T-cell (primary cell): ENCODE data around the gene ALDH16A1. TPM values are rescaled to one million over a fixed set of nuclear protein-coding genes. Genes with fewer than 3 reads are reported as not detected.

Experiments
- ATAC-seq, 4 experiments: fragments of 200-7000 bp in 3 of 4; fragments of 150-1000 bp in 1 of 4; cut with Tn5 transposase; replicated peaks in 1 of 4; 1 replicate in 3 of 4; 2 replicates in 1 of 4; pipeline ENCODE4 v1.10.0; 2021; ENCODE audit warnings: moderate library complexity in 3 of 4, mild to moderate bottlenecking in 2 of 4, moderate number of reproducible peaks in 1 of 4
- CTCF ChIA-PET, 2 donors: fragments of 300-600 bp; sonication (Branson Sonifier 250); formaldehyde crosslinking; loops; one replicate each; lab custom pipeline; 2022; ENCODE audit warnings: antibody characterized with exemption in 2 of 2; lab: Charles Lee
- POLR2A ChIA-PET, 2 donors: fragments of 300-600 bp; sonication (Branson Sonifier 250); formaldehyde crosslinking; loops; one replicate each; lab custom pipeline; 2022; ENCODE audit warnings: antibody characterized with exemption in 2 of 2; lab: Charles Lee
- DNase-seq, 35 experiments: peaks; one replicate each; pipeline versions ENCODE4 v3.0.0 to v3.0.0-alpha.2; 2013 to 2023
- H3K27ac ChIP-seq: one replicate; pipeline ENCODE4 v1.5.1; 2013; ENCODE audit warnings: low read length
- H3K27me3 ChIP-seq, 2 experiments: replicated peaks in 1 of 2; 1 replicate in 1 of 2; 2 replicates in 1 of 2; pipeline versions ENCODE4 v1.6.1 to v1.7.0; 2013; ENCODE audit warnings: low read length in 1 of 2, mixed read lengths in 1 of 2; ENCODE audit not compliant: control insufficient read depth in 2 of 2, insufficient read depth in 2 of 2; ENCODE audit errors: extremely low read depth in 1 of 2
- H3K36me3 ChIP-seq, 2 donors: 1 replicate in 1 of 2; 2 replicates in 1 of 2; pipeline versions ENCODE4 v1.6.1 to v1.7.0; 2013; ENCODE audit warnings: low read length in 1 of 2; ENCODE audit not compliant: control insufficient read depth in 2 of 2, insufficient read depth in 1 of 2; ENCODE audit errors: extremely low read depth in 1 of 2
- H3K4me1 ChIP-seq, 2 experiments: 1 replicate in 1 of 2; 2 replicates in 1 of 2; pipeline versions ENCODE4 v1.6.1 to v1.7.0; 2013; ENCODE audit warnings: low read length in 2 of 2, mixed read lengths in 1 of 2; ENCODE audit not compliant: insufficient read depth in 2 of 2, control insufficient read depth in 1 of 2; ENCODE audit errors: extremely low read depth in 1 of 2
- H3K4me3 ChIP-seq, 2 donors: 1 replicate in 1 of 2; 2 replicates in 1 of 2; pipeline versions ENCODE4 v1.5.1 to v1.7.0; 2013; ENCODE audit warnings: mild to moderate bottlenecking in 2 of 2, low read length in 1 of 2, moderate library complexity in 1 of 2; ENCODE audit not compliant: control insufficient read depth in 1 of 2; ENCODE audit errors: extremely low read depth in 1 of 2
- H3K9me3 ChIP-seq: 2 replicates; pipeline ENCODE4 v1.7.0; 2013
- H3K27ac Mint-ChIP-seq, 2 donors: one replicate each; pipeline ENCODE4 v1.8.0; 2020 to 2021; ENCODE audit warnings: mild to moderate bottlenecking in 2 of 2, mixed read lengths in 2 of 2
- H3K27me3 Mint-ChIP-seq, 2 donors: one replicate each; pipeline ENCODE4 v1.8.0; 2021 to 2022; ENCODE audit warnings: mixed read lengths in 2 of 2
- H3K36me3 Mint-ChIP-seq: one replicate; pipeline ENCODE4 v1.8.0; 2021; ENCODE audit warnings: mixed read lengths
- H3K4me1 Mint-ChIP-seq, 3 donors: one replicate each; pipeline ENCODE4 v1.8.0; 2020 to 2022; ENCODE audit warnings: mixed read lengths in 3 of 3, mild to moderate bottlenecking in 1 of 3
- H3K4me3 Mint-ChIP-seq, 3 donors: one replicate each; pipeline ENCODE4 v1.8.0; 2020 to 2022; ENCODE audit warnings: mild to moderate bottlenecking in 3 of 3, mixed read lengths in 3 of 3, moderate library complexity in 3 of 3
- H3K9me3 Mint-ChIP-seq, 3 donors: one replicate each; pipeline ENCODE4 v1.8.0; 2020 to 2022; ENCODE audit warnings: mixed read lengths in 3 of 3
- WGBS: methylation state at CpG from one replicate; pipeline ENCODE4 v1.1.5; 2013; ENCODE audit warnings: missing lambda C conversion rate; ENCODE audit not compliant: insufficient coverage; 5-methylcytosine and 5-hydroxymethylcytosine counted together
- total RNA-seq, 35 experiments: library from RNA in 6 of 35; stranded (reverse) in 6 of 35; fragments of 120-200 nt in 1 of 35; gene quantifications; one replicate each; pipeline versions ENCODE4 v1.2.1 to v1.2.4 and lab custom pipeline; 2013 to 2026

The ALDH16A1 gene
- total RNA-seq, 5 donors from 2014 or later (not counting 1 experiment from before 2014, with no cell fraction given), result 32.8 to 57.2 (median 46.3) TPM

GRCh38 chr19:49473868-49474541 is 21.0 kb downstream of the ALDH16A1 start, which contains the start of gene FLT3LG:
FLT3LG (plus strand) TSS chr19:49474215; CDS start chr19:49474640, 425 bp downstream.
- Histone ChIP-seq H3K4me1 (peaks cover 36 to 83% of the 10 kb centered on the region in 2 experiments), H3K4me3 (peak within 1 kb of the TSS; percentile 90 to 94), H3K27ac (peak within 1 kb of the TSS; percentile 93), H3K36me3 (peaks cover 0 to 27% of the 10 kb centered on the region in 2 donors), H3K9me3 (no peaks in the 10 kb centered on the region), H3K27me3 (no peaks in the 10 kb centered on the region)
- H3K4me1 Mint-ChIP-seq, result peaks cover 54 to 67% (median 59%) of the 10 kb centered on the region in 3 donors
- peak within 1 kb of the TSS; percentile 93 to 97 for H3K27ac Mint-ChIP-seq
- H3K36me3 Mint-ChIP-seq, result peaks cover 11% of the 10 kb centered on the region
- DNase-seq (peak; percentile 83 to 96 (median 89)), ATAC-seq (peak; percentile 67 to 76 (median 69))
- ChIA-PET CTCF (interaction anchor here (0.6 to 1.9 kb wide), 12 partner anchors 9 to 97 kb away, joined by 3 to 12 read pairs (median 4); partner anchors contain the start of genes ALDH16A1 (in 1 of the 2), PIH1D1 (in 1 of the 2) and RPS11 (in 1 of the 2)), POLR2A (interaction anchor here (0.5 to 0.7 kb wide), 3 partner anchors 9 to 248 kb away, joined by 3 to 7 read pairs (median 5); no protein-coding TSS in a partner anchor)
- H3K27me3 Mint-ChIP-seq, result no peaks in the 10 kb centered on the region
- H3K4me3 Mint-ChIP-seq, result peak within 1 kb of the TSS; percentile 89 to 96 (median 94)
- no peaks in the 10 kb centered on the region for H3K9me3 Mint-ChIP-seq
- WGBS, result 0% methylated on average over 23 of the region's 33 CpGs

GRCh38 chr19:49474542-49474924 is 21.5 kb downstream of the ALDH16A1 start:
- Mint-ChIP-seq H3K36me3 (peaks cover 12% of the 10 kb centered on the region), H3K4me3 (peak overlapping the region; percentile 89 to 96 (median 94)), H3K27ac (peak overlapping the region; percentile 93 to 97), H3K4me1 (peaks cover 50 to 64% (median 59%) of the 10 kb centered on the region in 3 donors), H3K9me3 (no peaks in the 10 kb centered on the region), H3K27me3 (no peaks in the 10 kb centered on the region)
- Histone ChIP-seq H3K27ac (peak overlapping the region; percentile 93), H3K4me3 (peak overlapping the region; percentile 90 to 94), H3K36me3 (peaks cover 0 to 28% of the 10 kb centered on the region in 2 donors), H3K4me1 (peaks cover 33 to 80% of the 10 kb centered on the region in 2 experiments), H3K27me3 (no peaks in the 10 kb centered on the region), H3K9me3 (no peaks in the 10 kb centered on the region)
- ChIA-PET CTCF (interaction anchor here in 1 of 2 donors (1.7 kb wide), 1 partner anchor 23 kb away, joined by 6 read pairs; the partner anchor contains the start of gene PIH1D1), POLR2A (no interaction called here)
- 2% methylated on average over 11 of the region's 11 CpGs for WGBS
- ATAC-seq, result no peak
- no peak for DNase-seq

GRCh38 chr19:49475191-49475917 is 22.3 kb downstream of the ALDH16A1 start:
- H3K4me3 ChIP-seq, result peak overlapping the region; percentile 90 to 94
- peak overlapping the region; percentile 93 for H3K27ac ChIP-seq
- no peaks in the 10 kb centered on the region for H3K9me3 Mint-ChIP-seq
- H3K36me3 Mint-ChIP-seq, result peaks cover 12% of the 10 kb centered on the region
- peak in 3 of 35 experiments; percentile 12 to 50 (median 36) for DNase-seq
- H3K4me1 ChIP-seq, result peaks cover 29 to 80% of the 10 kb centered on the region in 2 experiments
- ATAC-seq, result no peak
- POLR2A ChIA-PET, result interaction anchor here in 1 of 2 donors (0.5 to 1.0 kb wide), 3 partner anchors 14 to 346 kb away, joined by 3 to 7 read pairs (median 3); no protein-coding TSS in a partner anchor
- H3K27me3 Mint-ChIP-seq, result no peaks in the 10 kb centered on the region
- CTCF ChIA-PET, result interaction anchor here (0.5 to 1.7 kb wide), 9 partner anchors 17 to 196 kb away, joined by 3 to 6 read pairs (median 3); partner anchors contain the start of genes ALDH16A1 (in 1 of the 2) and PIH1D1 (in 1 of the 2)
- H3K36me3 ChIP-seq, result peaks cover 0 to 36% of the 10 kb centered on the region in 2 donors
- H3K27me3 ChIP-seq, result no peaks in the 10 kb centered on the region
- H3K27ac Mint-ChIP-seq, result peak overlapping the region; percentile 93 to 97
- 4% methylated on average over 5 of the region's 15 CpGs for WGBS
- H3K4me3 Mint-ChIP-seq, result peak overlapping the region; percentile 89 to 96 (median 94)
- peaks cover 46 to 59% (median 53%) of the 10 kb centered on the region in 3 donors for H3K4me1 Mint-ChIP-seq
- no peaks in the 10 kb centered on the region for H3K9me3 ChIP-seq

DNA sequence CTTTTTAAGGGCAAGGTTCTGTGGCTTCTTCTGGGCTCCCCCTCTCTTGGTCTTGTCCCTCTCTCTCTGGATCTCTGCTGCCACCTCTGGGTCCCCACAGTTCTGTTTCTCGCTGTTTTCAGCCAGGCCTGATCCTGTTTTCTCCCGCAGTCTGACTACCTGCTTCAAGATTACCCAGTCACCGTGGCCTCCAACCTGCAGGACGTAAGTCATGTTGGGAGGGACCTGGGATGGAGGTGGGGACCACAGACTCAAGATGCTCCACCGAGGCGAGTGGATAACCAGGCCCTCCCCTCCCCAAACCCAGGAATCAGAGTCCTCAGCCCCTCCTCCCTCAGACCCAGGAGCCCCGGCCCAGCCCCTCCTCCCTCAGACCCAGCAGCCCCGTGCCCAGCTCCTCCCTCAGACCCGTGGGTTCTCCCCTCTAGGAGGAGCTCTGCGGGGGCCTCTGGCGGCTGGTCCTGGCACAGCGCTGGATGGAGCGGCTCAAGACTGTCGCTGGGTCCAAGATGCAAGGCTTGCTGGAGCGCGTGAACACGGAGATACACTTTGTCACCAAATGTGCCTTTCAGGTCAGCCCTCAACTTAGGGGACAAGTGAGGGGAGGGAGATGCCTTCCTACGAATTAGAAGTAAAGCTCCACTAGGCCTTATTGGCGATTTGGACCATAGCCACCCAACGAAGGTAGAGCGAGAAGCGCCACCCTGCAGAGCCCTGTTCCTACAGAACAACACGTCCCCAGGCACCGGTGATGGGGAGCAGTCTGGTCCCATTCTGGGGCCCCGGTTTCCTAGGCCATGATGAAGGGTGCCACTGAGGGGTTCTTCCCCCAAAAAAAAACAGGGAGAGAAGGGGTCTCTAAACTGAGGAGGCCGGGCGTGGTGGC is 23.2 kb downstream of the ALDH16A1 start:
- peak overlapping the region; percentile 90 to 94 for H3K4me3 ChIP-seq
- peaks cover 0 to 43% of the 10 kb centered on the region in 2 donors for H3K36me3 ChIP-seq
- Mint-ChIP-seq H3K27ac (peak overlapping the region; percentile 93 to 97), H3K4me3 (peak overlapping the region; percentile 89 to 96 (median 94)), H3K36me3 (peaks cover 15% of the 10 kb centered on the region), H3K27me3 (no peaks in the 10 kb centered on the region), H3K4me1 (peaks cover 39 to 55% (median 47%) of the 10 kb centered on the region in 3 donors), H3K9me3 (no peaks in the 10 kb centered on the region)
- no peaks in the 10 kb centered on the region for H3K27me3 ChIP-seq
- H3K27ac ChIP-seq, result peak overlapping the region; percentile 93
- DNase-seq, result peak in 34 of 35 experiments; percentile 40 to 77 (median 60)
- 52% methylated on average over 17 of the region's 27 CpGs for WGBS
- peak; percentile 35 to 42 (median 40) for ATAC-seq
- ChIA-PET CTCF (interaction anchor here (0.5 to 1.7 kb wide), 14 partner anchors 9 to 605 kb away, joined by 3 to 8 read pairs (median 4); partner anchors contain the start of genes ALDH16A1 (in 1 of the 2) and PIH1D1 (in 1 of the 2)), POLR2A (interaction anchor here (0.6 to 1.3 kb wide), 4 partner anchors 13 to 20 kb away, joined by 3 read pairs; no protein-coding TSS in a partner anchor)
- H3K4me1 ChIP-seq, result peaks cover 22 to 77% of the 10 kb centered on the region in 2 experiments
- H3K9me3 ChIP-seq, result no peaks in the 10 kb centered on the region

- H3K36me3 ChIP-seq, result peaks cover 2 to 66% of the 10 kb centered on the region in 2 donors
- Mint-ChIP-seq H3K36me3 (peaks cover 19% of the 10 kb centered on the region), H3K27me3 (no peaks in the 10 kb centered on the region), H3K27ac (peak overlapping the region; percentile 65 to 66), H3K9me3 (no peaks in the 10 kb centered on the region), H3K4me3 (peak overlapping the region in 1 of 3 donors; percentile 69), H3K4me1 (peaks cover 25 to 44% (median 34%) of the 10 kb centered on the region in 3 donors)
- H3K27ac ChIP-seq, result no peak overlapping the region
- ATAC-seq (no peak), DNase-seq (peak in 1 of 35 experiments; percentile 1)
- H3K9me3 ChIP-seq, result no peaks in the 10 kb centered on the region
- H3K27me3 ChIP-seq, result no peaks in the 10 kb centered on the region
- no peak overlapping the region for H3K4me3 ChIP-seq
- peaks cover 8 to 55% of the 10 kb centered on the region in 2 experiments for H3K4me1 ChIP-seq
- ChIA-PET CTCF (interaction anchor here in 1 of 2 donors (0.6 kb wide), 1 partner anchor 10 kb away, joined by 10 read pairs; no protein-coding TSS in a partner anchor), POLR2A (interaction anchor here (0.6 kb wide), 2 partner anchors 14 to 36 kb away, joined by 3 to 4 read pairs; no protein-coding TSS in a partner anchor)
- 95% methylated on average over 7 of the region's 14 CpGs for WGBS
Measured at GRCh38 chr19:49479975-49480628, 27.1 kb downstream of the ALDH16A1 start.
